ENCODE measurements around the gene PRPF19.

DNA sequence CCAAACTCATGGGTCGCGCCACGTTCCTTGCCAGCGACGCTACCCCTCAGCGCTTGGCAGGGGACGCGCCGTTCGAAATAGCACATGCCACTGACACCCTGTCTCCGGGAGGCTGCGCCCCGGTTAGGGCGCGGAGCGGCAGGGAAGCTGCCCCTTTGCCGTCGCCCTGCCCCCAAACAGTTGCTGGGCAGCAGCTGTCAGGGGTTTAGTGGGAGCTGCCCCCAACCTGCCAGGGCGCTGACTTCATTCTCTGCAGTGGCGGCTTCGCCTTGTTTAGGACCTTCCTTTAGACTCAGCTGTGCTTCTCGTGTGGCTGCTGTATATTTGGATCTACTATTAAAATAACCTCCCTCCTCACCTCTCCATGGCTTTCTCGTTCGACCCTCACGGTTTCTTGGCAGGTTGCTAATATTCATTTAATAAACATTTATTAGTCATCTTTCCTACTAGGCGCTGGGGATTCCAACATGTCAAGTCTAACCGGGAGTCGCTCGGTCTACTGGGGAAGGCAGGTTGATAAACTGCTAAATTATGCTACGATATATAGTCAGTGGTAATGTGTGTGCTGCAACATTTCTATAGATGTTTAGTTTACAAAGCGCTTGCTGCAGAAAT lies 8.4 kb upstream of the PRPF19 start:
- TF ChIP-seq, protein P1, sequence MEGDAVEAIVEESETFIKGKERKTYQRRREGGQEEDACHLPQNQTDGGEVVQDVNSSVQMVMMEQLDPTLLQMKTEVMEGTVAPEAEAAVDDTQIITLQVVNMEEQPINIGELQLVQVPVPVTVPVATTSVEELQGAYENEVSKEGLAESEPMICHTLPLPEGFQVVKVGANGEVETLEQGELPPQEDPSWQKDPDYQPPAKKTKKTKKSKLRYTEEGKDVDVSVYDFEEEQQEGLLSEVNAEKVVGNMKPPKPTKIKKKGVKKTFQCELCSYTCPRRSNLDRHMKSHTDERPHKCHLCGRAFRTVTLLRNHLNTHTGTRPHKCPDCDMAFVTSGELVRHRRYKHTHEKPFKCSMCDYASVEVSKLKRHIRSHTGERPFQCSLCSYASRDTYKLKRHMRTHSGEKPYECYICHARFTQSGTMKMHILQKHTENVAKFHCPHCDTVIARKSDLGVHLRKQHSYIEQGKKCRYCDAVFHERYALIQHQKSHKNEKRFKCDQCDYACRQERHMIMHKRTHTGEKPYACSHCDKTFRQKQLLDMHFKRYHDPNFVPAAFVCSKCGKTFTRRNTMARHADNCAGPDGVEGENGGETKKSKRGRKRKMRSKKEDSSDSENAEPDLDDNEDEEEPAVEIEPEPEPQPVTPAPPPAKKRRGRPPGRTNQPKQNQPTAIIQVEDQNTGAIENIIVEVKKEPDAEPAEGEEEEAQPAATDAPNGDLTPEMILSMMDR (IDR thresholded peaks at IDR 0.05) = no peak
- TF ChIP-seq EP300 (IDR thresholded peaks at IDR 0.05) = no peak
